Endothelial cell of umbilical vein (primary cell): ENCODE results near the gene INTS1. TPM values are rescaled to one million over a fixed set of nuclear protein-coding genes. Genes with fewer than 3 reads are reported as not detected.

Experiments used
- BruUV-seq: library from RNA; stranded (reverse); fragments of 400-500 nt; replicated peaks from 2 replicates; lab custom pipeline; 2021; lab: Mats Ljungman, UMichigan
- CTCF ChIA-PET: fragments of 300-600, 350-600 bp; sonication (Branson Sonifier 250); formaldehyde crosslinking; loops from one replicate; lab custom pipeline; 2021; ENCODE audit warnings: antibody characterized with exemption, inconsistent platforms; lab: Charles Lee
- POLR2A ChIA-PET: fragments of 300-600, 350-600 bp; sonication (Branson Sonifier 250); formaldehyde crosslinking; loops from one replicate; lab custom pipeline; 2021; ENCODE audit warnings: antibody characterized with exemption, inconsistent platforms; lab: Charles Lee
- DNase-seq: peaks from one replicate; pipeline ENCODE4 v3.0.0-alpha.2; 2011; ENCODE audit warnings: low read depth, low spot score
- FAIRE-seq: peaks from 2 replicates; lab custom pipeline; 2011; peaks lifted over from hg19 to GRCh38; lab: Jason Lieb, UNC
- H2AFZ ChIP-seq: 2 replicates; pipeline ENCODE4 v1.6.0; 2012; ENCODE audit warnings: low read depth, low read length, control low read depth, inconsistent platforms
- H3K27ac ChIP-seq: 2 replicates; pipeline ENCODE4 v1.5.1; 2011; ENCODE audit warnings: low read depth, mild to moderate bottlenecking, control low read depth, low read length, moderate library complexity; ENCODE audit not compliant: insufficient read depth
- H3K27me3 ChIP-seq, 2 experiments: 2 replicates each; pipeline versions ENCODE4 v1.6.0 to v1.6.1; 2011; ENCODE audit warnings: low read length in 2 of 2, mixed read lengths in 1 of 2; ENCODE audit not compliant: control insufficient read depth in 2 of 2, insufficient read depth in 2 of 2
- H3K36me3 ChIP-seq, 2 experiments: 2 replicates in 1 of 2; 3 replicates in 1 of 2; pipeline ENCODE4 v1.5.1; 2011; ENCODE audit warnings: low read length in 2 of 2, mild to moderate bottlenecking in 1 of 2, moderate library complexity in 1 of 2; ENCODE audit not compliant: control insufficient read depth in 2 of 2, insufficient read depth in 2 of 2; ENCODE audit errors: extremely low read depth in 1 of 2
- H3K4me1 ChIP-seq: 3 replicates; pipeline ENCODE4 v1.5.1; 2011; ENCODE audit warnings: mild to moderate bottlenecking, low read length; ENCODE audit not compliant: control insufficient read depth, insufficient read depth; ENCODE audit errors: extremely low read depth
- H3K4me2 ChIP-seq: 2 replicates; pipeline ENCODE4 v1.6.1; 2011; ENCODE audit warnings: low read length, control low read depth, mixed read lengths; ENCODE audit not compliant: insufficient read depth
- H3K4me3 ChIP-seq, 3 experiments: fragments of 200-600 bp in 1 of 3; sonication (generic), shearing (Covaris generic) in 1 of 3; replicated peaks in 1 of 3; 2 replicates each; pipeline ENCODE4 v1.5.1; 2011 to 2016; ENCODE audit warnings: control low read depth in 3 of 3, low read length in 3 of 3, mild to moderate bottlenecking in 2 of 3, inconsistent platforms in 1 of 3, low read depth in 1 of 3, moderate library complexity in 1 of 3; ENCODE audit not compliant: insufficient read depth in 1 of 3
- H3K79me2 ChIP-seq: 2 replicates; pipeline ENCODE4 v1.6.0; 2012; ENCODE audit warnings: low read length, inconsistent platforms; ENCODE audit not compliant: control insufficient read depth, insufficient read depth
- H3K9ac ChIP-seq: replicated peaks from 2 replicates; pipeline ENCODE3; 2011; ENCODE audit warnings: low read length, control low read depth; ENCODE audit not compliant: insufficient read depth; ENCODE audit errors: extremely low read depth
- H3K9me1 ChIP-seq: replicated peaks from 3 replicates; pipeline ENCODE4 v1.6.0; 2011; ENCODE audit warnings: mild to moderate bottlenecking, low read length; ENCODE audit not compliant: control insufficient read depth, insufficient read depth; ENCODE audit errors: extremely low read depth
- H3K9me3 ChIP-seq: replicated peaks from 2 replicates; pipeline ENCODE4 v1.5.1; 2012; ENCODE audit warnings: low read length, inconsistent platforms; ENCODE audit not compliant: control insufficient read depth, insufficient read depth
- H4K20me1 ChIP-seq: replicated peaks from 2 replicates; pipeline ENCODE3; 2011; ENCODE audit warnings: mild to moderate bottlenecking, low read length; ENCODE audit not compliant: control insufficient read depth, insufficient read depth; ENCODE audit errors: extremely low read depth
- EZH2 ChIP-seq: IDR thresholded peaks from 2 replicates; pipeline ENCODE4 v1.6.1; 2012; ENCODE audit warnings: borderline replicate concordance, low read depth, mild to moderate bottlenecking, moderate library complexity, low read length, inconsistent platforms; ENCODE audit not compliant: severe bottlenecking
- FOS ChIP-seq: IDR thresholded peaks from 2 replicates; pipeline ENCODE4 v1.6.1; 2011; ENCODE audit warnings: mild to moderate bottlenecking, low read length, moderate library complexity, borderline replicate concordance; ENCODE audit not compliant: insufficient read depth
- GATA2 ChIP-seq: IDR thresholded peaks from 2 replicates; pipeline ENCODE4 v1.7.0; 2011; ENCODE audit warnings: low read depth, mild to moderate bottlenecking, moderate library complexity, mixed read lengths, low read length; ENCODE audit not compliant: insufficient read length, insufficient read depth
- MYC ChIP-seq: IDR thresholded peaks from one replicate; pipeline ENCODE4 v1.6.1; 2011; ENCODE audit warnings: mild to moderate bottlenecking, low read depth, low read length
- POLR2A ChIP-seq: IDR thresholded peaks from 2 replicates; pipeline ENCODE4 v1.6.1; 2012; ENCODE audit warnings: low read depth, mild to moderate bottlenecking, control low read depth, low read length
- POLR2AphosphoS5 ChIP-seq: IDR thresholded peaks from 2 replicates; pipeline ENCODE4 v1.6.1; 2012; ENCODE audit warnings: low read depth, mild to moderate bottlenecking, control low read depth, low read length, moderate library complexity; ENCODE audit not compliant: insufficient read depth
- dilution Hi-C: fragments of 300-500 bp; cut with MboI; formaldehyde crosslinking; loops from one replicate; pipeline ENCODE4 v1.15.0; 2019; ENCODE audit warnings: low sequenced_read_pairs; ENCODE audit not compliant: extremely low pct_ligation_motif_present
- intact Hi-C: fragments of 100-400 bp; cut with micrococcal nuclease; formaldehyde crosslinking; loops from one replicate; pipeline ENCODE4 v1.10.0; 2022
- polyA plus RNA-seq, 4 experiments: library from polyadenylated mRNA; depleted of rRNA in 3 of 4; stranded (reverse) in 3 of 4; unstranded in 1 of 4; fragments of >200 nt; gene quantifications; 2 replicates each; pipeline versions ENCODE4 v1.2.1 to v1.2.3, GENCODE V29; 2011 to 2012; ENCODE audit warnings: missing spikeins in 1 of 4
- total RNA-seq: library from RNA; stranded (reverse); gene quantifications from 2 replicates; pipeline ENCODE4 v1.2.3, GENCODE V29; 2021
- TF ChIP-seq, protein P1 (sequence below), 2 donors: IDR thresholded peaks; 1 replicate in 1 of 2; 2 replicates in 1 of 2; pipeline ENCODE4 v1.5.1; 2011; ENCODE audit warnings: low read length in 2 of 2, mild to moderate bottlenecking in 2 of 2, moderate library complexity in 2 of 2, control low read depth in 1 of 2, inconsistent platforms in 1 of 2, low read depth in 1 of 2; ENCODE audit not compliant: insufficient read depth in 1 of 2; ENCODE audit errors: extremely low read depth in 1 of 2
- TF ChIP-seq, protein P2 (sequence below): IDR thresholded peaks from 2 replicates; pipeline ENCODE4 v1.6.1; 2011; ENCODE audit not compliant: insufficient read depth, insufficient read length

INTS1 gene
- total and polyA plus RNA-seq, 2 donors (not counting 3 experiments of a cell fraction or from before 2014, with no cell fraction given) = 57.8 to 116 TPM

DNA sequence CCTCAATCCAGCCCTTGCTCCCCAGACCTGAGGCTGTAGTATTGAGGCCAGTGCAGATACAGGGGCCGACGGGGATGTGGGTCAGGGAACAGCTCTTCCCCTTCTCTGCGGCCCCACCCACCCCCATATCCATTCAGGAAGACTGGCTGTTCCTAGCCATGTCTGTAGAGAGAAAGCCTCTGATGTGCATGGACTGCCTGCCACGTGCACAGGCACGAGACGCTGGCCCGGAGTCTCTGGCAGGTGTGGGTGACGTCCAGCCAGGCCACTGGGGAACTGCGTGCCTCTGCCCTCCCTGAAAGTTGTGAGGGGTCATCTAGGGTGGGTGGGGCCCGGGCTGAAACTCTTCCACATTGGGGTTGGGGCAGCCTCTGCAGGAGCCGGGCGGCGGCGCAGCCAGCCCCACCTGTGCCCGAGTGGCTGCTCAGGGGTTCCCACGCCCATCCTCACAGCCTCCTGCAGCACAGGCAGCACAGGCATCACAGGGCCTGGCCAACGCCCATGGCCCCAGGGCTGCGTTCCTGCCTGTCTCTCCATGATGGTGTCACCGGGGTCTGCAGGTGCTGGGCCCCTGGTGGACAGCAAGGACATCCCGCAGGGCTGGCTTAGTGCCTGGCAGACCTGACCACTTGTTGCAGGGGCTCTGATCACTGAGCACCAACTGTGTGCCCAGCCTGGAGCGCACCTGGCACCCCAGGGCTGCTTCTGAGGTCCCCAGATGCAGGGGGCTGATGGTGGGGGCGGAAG is 72.4 kb downstream of the INTS1 start:
- CTCF ChIA-PET = interaction anchor here (0.6 to 3.1 kb wide), 32 partner anchors 8 to 249 kb away, joined by 3 to 39 read pairs (median 4); partner anchors contain the start of gene MICALL2
- no peak for FAIRE-seq
- Histone ChIP-seq H3K9ac (no peak overlapping the region), H3K9me1 (no peaks in the 10 kb centered on the region), H3K4me1 (no peaks in the 10 kb centered on the region), H3K27ac (no peak overlapping the region), H2AFZ (no peak overlapping the region), H3K27me3 (no peaks in the 10 kb centered on the region), H3K9me3 (no peaks in the 10 kb centered on the region), H3K4me2 (no peak overlapping the region), H3K36me3 (no peaks in the 10 kb centered on the region), H3K4me3 (no peak overlapping the region), H3K79me2 (no peaks in the 10 kb centered on the region), H4K20me1 (no peaks in the 10 kb centered on the region)
- no peak for DNase-seq
- dilution Hi-C loops = no loop called here
- POLR2A ChIA-PET = interaction anchor here (0.6 kb wide), 1 partner anchor 19 kb away, joined by 3 read pairs; no protein-coding TSS in a partner anchor
- intact Hi-C loops = loop anchor here (2.0 to 5.0 kb wide), 3 partner anchors 43 to 237 kb away; no protein-coding TSS in a partner anchor
- TF ChIP-seq, protein P1, sequence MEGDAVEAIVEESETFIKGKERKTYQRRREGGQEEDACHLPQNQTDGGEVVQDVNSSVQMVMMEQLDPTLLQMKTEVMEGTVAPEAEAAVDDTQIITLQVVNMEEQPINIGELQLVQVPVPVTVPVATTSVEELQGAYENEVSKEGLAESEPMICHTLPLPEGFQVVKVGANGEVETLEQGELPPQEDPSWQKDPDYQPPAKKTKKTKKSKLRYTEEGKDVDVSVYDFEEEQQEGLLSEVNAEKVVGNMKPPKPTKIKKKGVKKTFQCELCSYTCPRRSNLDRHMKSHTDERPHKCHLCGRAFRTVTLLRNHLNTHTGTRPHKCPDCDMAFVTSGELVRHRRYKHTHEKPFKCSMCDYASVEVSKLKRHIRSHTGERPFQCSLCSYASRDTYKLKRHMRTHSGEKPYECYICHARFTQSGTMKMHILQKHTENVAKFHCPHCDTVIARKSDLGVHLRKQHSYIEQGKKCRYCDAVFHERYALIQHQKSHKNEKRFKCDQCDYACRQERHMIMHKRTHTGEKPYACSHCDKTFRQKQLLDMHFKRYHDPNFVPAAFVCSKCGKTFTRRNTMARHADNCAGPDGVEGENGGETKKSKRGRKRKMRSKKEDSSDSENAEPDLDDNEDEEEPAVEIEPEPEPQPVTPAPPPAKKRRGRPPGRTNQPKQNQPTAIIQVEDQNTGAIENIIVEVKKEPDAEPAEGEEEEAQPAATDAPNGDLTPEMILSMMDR (IDR thresholded peaks at IDR 0.05; ENCODE audit: extremely low read depth in 1 of 2, insufficient read depth in 1 of 2, low read depth in 1 of 2, low read length in 2 of 2) = no peak
- TF ChIP-seq FOS (no peak), POLR2AphosphoS5 (no peak), POLR2A (no peak), GATA2 (no peak), MYC (no peak), EZH2 (no peak)
- TF ChIP-seq, protein P2, sequence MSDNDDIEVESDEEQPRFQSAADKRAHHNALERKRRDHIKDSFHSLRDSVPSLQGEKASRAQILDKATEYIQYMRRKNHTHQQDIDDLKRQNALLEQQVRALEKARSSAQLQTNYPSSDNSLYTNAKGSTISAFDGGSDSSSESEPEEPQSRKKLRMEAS = no peak
- no TSS peak for BruUV-seq
